Neural cell (in vitro differentiated cells): ENCODE results near the gene GTPBP1. TPM values are rescaled to one million over a fixed set of nuclear protein-coding genes. Genes with fewer than 3 reads are reported as not detected.
A peak's percentile ranks its signal among the peaks of the same experiment; 100 is the strongest.

Source experiments
- H2AFZ ChIP-seq: fragments of 200-600, 300-800 bp; sonication (generic), shearing (Covaris generic); 2 replicates; pipeline ENCODE4 v1.6.0; 2014; ENCODE audit warnings: low read depth, mild to moderate bottlenecking, antibody characterized with exemption, low read length, moderate library complexity
- H3F3A ChIP-seq: fragments of 200-600 bp; shearing (Covaris generic); 2 replicates; pipeline ENCODE4 v1.6.1; 2016; ENCODE audit warnings: mild to moderate bottlenecking, moderate library complexity, mixed read lengths, antibody characterized with exemption, low read length; ENCODE audit not compliant: insufficient read depth, poor library complexity, severe bottlenecking
- H3K27ac ChIP-seq: fragments of 200-600, 300-800 bp; sonication (generic), shearing (Covaris generic); 2 replicates; pipeline ENCODE4 v1.5.1; 2014; ENCODE audit warnings: mild to moderate bottlenecking, low read length, moderate library complexity
- H3K27me3 ChIP-seq: fragments of 300-800, 200-600 bp; sonication (generic), shearing (Covaris generic); 2 replicates; pipeline ENCODE4 v1.6.0; 2014; ENCODE audit warnings: mild to moderate bottlenecking, low read depth, low read length, moderate library complexity; ENCODE audit not compliant: insufficient read depth
- H3K36me3 ChIP-seq: fragments of 300-800, 200-600 bp; sonication (generic), shearing (Covaris generic); 2 replicates; pipeline ENCODE4 v1.5.1; 2014; ENCODE audit warnings: mild to moderate bottlenecking, antibody characterized with exemption, low read length, moderate library complexity; ENCODE audit not compliant: insufficient read depth
- H3K4me2 ChIP-seq: fragments of 300-800, 200-600 bp; sonication (generic), shearing (Covaris generic); 2 replicates; pipeline ENCODE4 v1.6.0; 2014; ENCODE audit warnings: mild to moderate bottlenecking, low read length
- H3K4me3 ChIP-seq: fragments of 300-800, 200-600 bp; sonication (generic), shearing (Covaris generic); 2 replicates; pipeline ENCODE4 v1.5.1; 2014; ENCODE audit warnings: mild to moderate bottlenecking, low read length, moderate library complexity
- H3K79me2 ChIP-seq: fragments of 200-600 bp; shearing (Covaris generic); replicated peaks from 2 replicates; pipeline ENCODE4 v1.6.0; 2014; ENCODE audit warnings: mild to moderate bottlenecking, low read length, moderate library complexity; ENCODE audit not compliant: insufficient read depth
- H3K9ac ChIP-seq: fragments of 300-800, 200-600 bp; sonication (generic), shearing (Covaris generic); 2 replicates; pipeline ENCODE4 v1.6.1; 2016; ENCODE audit warnings: mild to moderate bottlenecking, low read length, mixed read lengths
- H3K9me2 ChIP-seq: fragments of 200-600 bp; shearing (Covaris generic); 2 replicates; pipeline ENCODE4 v1.6.1; 2016; ENCODE audit warnings: mild to moderate bottlenecking, low read length, mixed read lengths; ENCODE audit not compliant: insufficient read depth
- H3K9me3 ChIP-seq: fragments of 200-600, 300-800 bp; sonication (generic), shearing (Covaris generic); 2 replicates; pipeline ENCODE4 v1.6.1; 2016; ENCODE audit warnings: mild to moderate bottlenecking, mixed run types, low read length, moderate library complexity, mixed read lengths
- H4K20me1 ChIP-seq: fragments of 200-600 bp; shearing (Covaris generic); 2 replicates; pipeline ENCODE4 v1.6.1; 2016; ENCODE audit warnings: mild to moderate bottlenecking, mixed run types; ENCODE audit not compliant: insufficient read depth
- EP300 ChIP-seq: fragments of 450-650 bp; conservative IDR thresholded peaks from 2 replicates; pipeline ENCODE4 v1.6.1; 2014; ENCODE audit warnings: antibody characterized with exemption, mild to moderate bottlenecking, moderate library complexity; ENCODE audit not compliant: poor library complexity, severe bottlenecking
- EZH2 ChIP-seq: fragments of 200-600, 300-800 bp; shearing (Covaris generic), sonication (generic); IDR thresholded peaks from 2 replicates; pipeline ENCODE4 v1.6.1; 2014; ENCODE audit warnings: antibody characterized with exemption, low read length, borderline replicate concordance, mild to moderate bottlenecking; ENCODE audit not compliant: insufficient read depth, poor library complexity, severe bottlenecking
- MXI1 ChIP-seq: fragments of 450-650 bp; conservative IDR thresholded peaks from 2 replicates; pipeline ENCODE4 v1.6.1; 2014; ENCODE audit warnings: antibody characterized with exemption, mild to moderate bottlenecking; ENCODE audit not compliant: poor library complexity, severe bottlenecking
- POLR2AphosphoS5 ChIP-seq: IDR thresholded peaks from 2 replicates; pipeline ENCODE4 v1.6.1; 2012
- RAD21 ChIP-seq: fragments of 450-650 bp; conservative IDR thresholded peaks from 2 replicates; pipeline ENCODE4 v1.6.1; 2014; ENCODE audit warnings: antibody characterized with exemption, mild to moderate bottlenecking, moderate library complexity
- REST ChIP-seq: IDR thresholded peaks from 2 replicates; pipeline ENCODE4 v1.6.1; 2012; ENCODE audit warnings: borderline replicate concordance
- SMC3 ChIP-seq: fragments of 450-650 bp; conservative IDR thresholded peaks from 2 replicates; pipeline ENCODE4 v1.6.1; 2014; ENCODE audit warnings: antibody characterized with exemption, mild to moderate bottlenecking, moderate library complexity; ENCODE audit not compliant: poor library complexity
- TAF1 ChIP-seq: IDR thresholded peaks from 2 replicates; pipeline ENCODE4 v1.6.1; 2012; ENCODE audit warnings: low read depth
- polyA plus RNA-seq: library from polyadenylated mRNA; depleted of rRNA; stranded (reverse); fragments of >200 nt; gene quantifications from 2 replicates; pipeline ENCODE4 v1.2.3, GENCODE V29; 2014
- TF ChIP-seq, protein P1 (sequence below): fragments of 450-650 bp; IDR thresholded peaks from 2 replicates; pipeline ENCODE4 v1.5.1; 2014; ENCODE audit warnings: antibody characterized with exemption, mild to moderate bottlenecking, moderate library complexity; ENCODE audit not compliant: poor library complexity, severe bottlenecking

GTPBP1 gene
- polyA plus RNA-seq, 1 donor from 2014 or later, result 31.9 TPM

DNA sequence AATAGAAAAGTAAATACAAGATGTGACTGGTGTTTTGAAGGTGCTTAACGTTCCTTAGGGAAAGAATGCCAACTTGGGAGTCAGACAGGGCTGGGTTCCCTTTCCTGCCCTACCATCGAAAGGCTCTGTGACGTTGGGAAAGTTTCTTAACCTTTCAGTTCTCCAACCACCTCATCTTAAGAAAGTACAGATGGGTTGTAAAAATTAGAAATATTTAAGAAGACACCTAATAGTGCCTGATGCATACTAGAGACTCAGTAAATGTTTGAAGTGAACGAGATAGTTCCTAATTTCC, 1.1 kb downstream of the GTPBP1 start:
- Histone ChIP-seq H2AFZ (no peak overlapping the region), H3K79me2 (peaks cover 47% of the 10 kb centered on the region), H3K27me3 (no peaks in the 10 kb centered on the region), H3K36me3 (no peaks in the 10 kb centered on the region), H3K27ac (peak overlapping the region; percentile 74), H3K9ac (peak overlapping the region; percentile 88), H3K4me3 (peak overlapping the region; percentile 98), H3K9me3 (no peaks in the 10 kb centered on the region), H4K20me1 (no peaks in the 10 kb centered on the region), H3F3A (no peaks in the 10 kb centered on the region), H3K4me2 (peak overlapping the region; percentile 57), H3K9me2 (no peaks in the 10 kb centered on the region)
- TF ChIP-seq EZH2, result no peak
- no peak for TF ChIP-seq TAF1
- TF ChIP-seq POLR2AphosphoS5, result no peak
- TF ChIP-seq, protein P1, sequence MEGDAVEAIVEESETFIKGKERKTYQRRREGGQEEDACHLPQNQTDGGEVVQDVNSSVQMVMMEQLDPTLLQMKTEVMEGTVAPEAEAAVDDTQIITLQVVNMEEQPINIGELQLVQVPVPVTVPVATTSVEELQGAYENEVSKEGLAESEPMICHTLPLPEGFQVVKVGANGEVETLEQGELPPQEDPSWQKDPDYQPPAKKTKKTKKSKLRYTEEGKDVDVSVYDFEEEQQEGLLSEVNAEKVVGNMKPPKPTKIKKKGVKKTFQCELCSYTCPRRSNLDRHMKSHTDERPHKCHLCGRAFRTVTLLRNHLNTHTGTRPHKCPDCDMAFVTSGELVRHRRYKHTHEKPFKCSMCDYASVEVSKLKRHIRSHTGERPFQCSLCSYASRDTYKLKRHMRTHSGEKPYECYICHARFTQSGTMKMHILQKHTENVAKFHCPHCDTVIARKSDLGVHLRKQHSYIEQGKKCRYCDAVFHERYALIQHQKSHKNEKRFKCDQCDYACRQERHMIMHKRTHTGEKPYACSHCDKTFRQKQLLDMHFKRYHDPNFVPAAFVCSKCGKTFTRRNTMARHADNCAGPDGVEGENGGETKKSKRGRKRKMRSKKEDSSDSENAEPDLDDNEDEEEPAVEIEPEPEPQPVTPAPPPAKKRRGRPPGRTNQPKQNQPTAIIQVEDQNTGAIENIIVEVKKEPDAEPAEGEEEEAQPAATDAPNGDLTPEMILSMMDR, result no peak
- TF ChIP-seq RAD21, result no peak
- TF ChIP-seq MXI1, result no peak
- no peak for TF ChIP-seq SMC3
- no peak for TF ChIP-seq REST
- TF ChIP-seq EP300, result no peak

- Histone ChIP-seq H3K4me2 (peak overlapping the region; percentile 57), H3K27ac (no peak overlapping the region), H3K9ac (no peak overlapping the region), H3K9me2 (no peaks in the 10 kb centered on the region), H2AFZ (no peak overlapping the region), H3K27me3 (no peaks in the 10 kb centered on the region), H3K79me2 (peaks cover 51% of the 10 kb centered on the region), H3K4me3 (peak overlapping the region; percentile 98), H3K36me3 (no peaks in the 10 kb centered on the region), H3F3A (no peaks in the 10 kb centered on the region), H3K9me3 (no peaks in the 10 kb centered on the region), H4K20me1 (no peaks in the 10 kb centered on the region)
- no peak for TF ChIP-seq TAF1
- TF ChIP-seq, protein P1, result no peak
- no peak for TF ChIP-seq SMC3
- no peak for TF ChIP-seq RAD21
- TF ChIP-seq EP300, result no peak
- no peak for TF ChIP-seq REST
- no peak for TF ChIP-seq POLR2AphosphoS5
- TF ChIP-seq MXI1, result no peak
- no peak for TF ChIP-seq EZH2
Observed at GRCh38 chr22:38707346-38707745, 1.6 kb downstream of the GTPBP1 start.
